HG03103 (cell line): Measurements from ENCODE around the gene CCDC102B.
"Not testable (repeated sequence)": the region's sequence is repeated elsewhere in the genome, so short reads cannot be mapped to it uniquely, and the experiment has no call there.

Experiments used
- ATAC-seq: cut with Tn5 transposase; IDR thresholded peaks from one replicate; pipeline ENCODE4 v1.9.1; 2021; ENCODE audit warnings: low read depth; ENCODE audit not compliant: unreplicated experiment

Gene CCDC102B

DNA sequence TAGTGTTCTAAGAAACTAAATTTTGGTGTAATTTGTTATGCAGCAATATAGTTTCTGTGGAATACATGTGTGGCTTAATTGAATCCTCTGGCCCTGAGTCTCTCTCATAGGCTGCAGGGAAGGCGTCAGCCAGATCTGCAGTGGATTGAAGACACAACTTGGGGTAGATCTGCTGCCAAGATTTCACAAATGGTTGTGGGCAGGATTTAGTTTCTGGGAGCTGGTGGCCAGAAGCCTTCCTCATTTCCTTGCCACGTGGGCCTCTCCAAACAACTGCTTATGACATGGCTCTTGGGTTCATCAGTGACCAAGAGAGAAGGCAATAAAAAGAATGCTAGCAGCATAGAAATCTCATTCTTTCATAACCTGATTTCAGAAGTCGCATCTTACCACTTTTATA lies 28.2 kb downstream of the CCDC102B start:
- no peak for ATAC-seq

DNA sequence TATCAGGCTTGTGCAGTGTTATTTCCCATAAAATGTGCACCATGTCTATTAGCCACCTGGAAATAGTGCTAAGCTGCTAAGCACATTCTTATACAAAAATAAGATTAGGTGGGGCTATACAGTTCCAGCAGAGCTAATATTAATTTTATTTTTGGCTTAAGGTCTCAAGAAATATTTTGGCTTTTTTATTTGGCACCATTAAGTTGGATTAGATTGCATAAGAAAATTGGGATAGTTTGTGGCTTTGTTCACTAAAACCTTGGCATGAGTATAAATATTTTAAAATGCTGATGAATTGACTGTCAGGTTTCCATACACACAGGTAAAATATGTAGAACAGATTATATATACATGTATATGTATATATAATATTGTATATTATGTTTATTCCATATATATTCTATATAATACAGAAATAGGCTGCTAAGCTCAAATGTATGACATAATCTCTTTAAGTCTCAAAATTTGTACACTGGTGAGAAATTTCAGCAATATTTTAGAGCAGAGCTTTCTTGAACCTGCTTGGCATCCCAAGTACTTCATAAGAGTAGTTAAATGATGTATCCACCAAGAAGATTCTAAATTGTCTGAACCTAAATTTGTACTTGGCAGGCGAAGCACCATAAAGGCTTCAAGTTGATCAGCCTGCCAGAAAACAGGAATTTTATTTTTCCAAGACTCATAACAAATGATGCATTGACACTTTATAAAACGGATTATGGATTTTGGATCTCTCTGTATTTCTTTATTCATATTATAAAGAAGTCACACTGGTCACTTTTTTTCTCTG lies 32.6 kb downstream of the CCDC102B start:
- ATAC-seq: no peak

DNA sequence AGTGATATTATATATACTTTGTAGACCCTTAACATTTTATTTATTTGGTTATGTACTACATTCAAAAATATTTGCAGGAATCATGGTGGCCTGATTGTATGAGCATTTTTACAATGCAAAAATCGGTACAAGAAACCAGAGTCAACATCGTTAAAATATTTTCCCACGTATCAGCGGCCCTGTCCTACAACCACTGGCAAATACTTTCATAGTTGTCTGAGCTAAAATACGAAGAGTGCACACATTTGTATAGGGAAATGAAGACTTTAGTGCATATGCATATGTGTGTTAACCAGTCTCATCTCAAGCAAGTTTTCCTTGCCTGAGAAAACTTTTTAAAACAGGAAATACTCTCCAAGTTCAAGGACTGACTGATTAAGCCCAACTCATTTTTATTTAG lies 35.9 kb downstream of the CCDC102B start:
- ATAC-seq: no peak

DNA sequence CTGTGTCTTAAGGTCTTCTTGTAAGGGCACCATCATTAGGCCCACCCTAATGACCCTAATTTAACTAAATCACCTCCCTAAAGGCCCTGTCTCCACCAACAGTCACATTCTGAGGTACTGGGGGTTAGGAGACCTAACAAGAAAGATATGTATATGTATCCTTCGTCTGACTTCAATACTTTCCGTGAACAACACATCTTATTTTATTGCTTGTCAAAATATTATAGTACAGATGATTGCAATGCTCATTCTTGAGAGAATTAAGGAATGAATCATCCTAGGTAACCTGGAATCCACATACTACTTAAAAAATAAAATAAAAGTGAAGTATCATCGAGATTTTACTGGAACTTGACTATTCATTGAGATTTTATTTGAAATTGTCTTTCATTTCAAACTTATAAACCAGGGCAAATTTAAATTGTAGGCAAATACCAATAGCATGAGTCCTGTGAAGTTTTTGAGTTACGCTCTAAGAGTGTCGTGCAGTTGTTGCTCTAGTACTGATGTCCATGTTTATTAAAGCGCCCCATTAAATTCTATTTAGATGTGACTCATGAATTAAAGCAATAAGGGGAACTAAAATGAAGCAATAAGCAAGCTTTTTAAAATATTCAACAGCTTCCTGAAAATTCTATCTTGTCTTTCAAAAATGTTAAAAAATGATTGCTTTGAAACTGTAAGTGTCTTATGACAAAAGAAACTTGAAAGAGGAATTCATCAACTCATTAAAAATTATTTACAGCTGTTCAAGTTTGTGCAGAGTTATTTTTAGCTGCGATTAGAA lies 40.0 kb downstream of the CCDC102B start:
- ATAC-seq: no peak

DNA sequence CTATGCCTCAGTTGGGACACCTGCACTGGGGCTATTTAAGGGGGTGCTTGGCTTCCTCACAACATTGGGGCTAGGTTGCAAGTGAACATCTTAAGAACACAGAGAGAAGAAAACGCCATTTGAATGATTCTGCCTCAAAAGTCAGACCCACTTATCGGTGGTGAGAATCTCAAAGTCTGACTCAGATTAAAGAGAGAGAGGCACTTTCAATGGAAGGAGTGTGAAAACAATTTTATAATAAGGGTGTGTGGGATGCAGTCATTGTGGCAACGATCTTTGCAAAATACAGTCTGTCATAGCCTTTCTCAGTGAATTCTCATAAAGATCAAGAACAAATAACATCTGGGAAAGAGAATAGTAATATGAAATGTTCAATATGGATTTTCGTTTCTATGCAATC lies 41.8 kb downstream of the CCDC102B start:
- no peak for ATAC-seq

DNA sequence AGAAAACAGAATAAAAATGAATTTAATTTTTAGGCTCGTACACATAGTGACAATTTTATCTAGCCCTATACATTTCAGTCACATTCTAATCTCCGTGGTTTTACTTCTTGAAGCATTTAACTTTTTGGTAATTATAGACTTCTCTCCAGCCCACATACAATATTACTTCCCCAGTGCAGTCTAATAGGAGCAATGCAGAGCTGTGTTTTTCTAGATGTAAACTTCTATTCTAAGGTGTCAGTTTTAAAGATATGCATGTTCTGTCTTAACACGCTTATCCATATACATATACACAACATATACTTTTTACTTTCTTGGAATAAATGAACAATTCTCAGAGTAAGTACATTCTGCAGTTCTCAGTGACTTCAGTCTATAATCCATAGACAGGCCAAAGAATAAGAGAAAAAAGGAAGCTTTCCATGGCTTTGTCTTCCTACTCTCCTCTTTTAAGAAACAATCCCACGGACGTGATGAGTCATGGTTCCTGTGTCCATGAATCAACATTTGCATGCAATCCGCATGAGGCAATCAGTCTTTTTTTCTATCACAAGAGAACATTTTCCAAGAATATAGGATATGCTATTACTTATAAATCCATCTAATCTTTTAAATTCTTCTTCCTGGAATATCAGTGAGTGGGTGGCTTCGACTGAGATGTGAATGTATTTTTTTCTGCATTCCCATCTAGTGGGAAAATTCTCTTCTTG lies 42.8 kb downstream of the CCDC102B start:
- ATAC-seq: no peak

DNA sequence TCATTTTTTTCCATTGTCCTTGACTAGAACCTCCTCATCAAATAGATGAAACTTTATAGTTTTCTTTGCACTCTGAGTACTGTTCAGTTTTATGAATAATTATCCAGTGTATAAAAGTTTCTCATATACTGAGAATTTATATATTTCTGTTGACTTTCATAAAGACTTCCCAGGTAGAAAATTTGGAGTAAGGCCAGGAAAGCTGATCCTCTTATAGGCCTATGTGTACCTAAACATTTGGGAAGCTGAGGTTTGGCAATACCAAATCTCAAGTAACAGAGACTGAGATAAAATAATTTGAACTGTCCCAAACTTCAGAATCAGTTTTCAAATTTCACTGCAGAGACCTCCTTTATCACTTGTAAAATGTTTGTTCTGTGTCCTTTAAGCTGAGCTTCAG lies 43.4 kb downstream of the CCDC102B start:
- no peak for ATAC-seq

DNA sequence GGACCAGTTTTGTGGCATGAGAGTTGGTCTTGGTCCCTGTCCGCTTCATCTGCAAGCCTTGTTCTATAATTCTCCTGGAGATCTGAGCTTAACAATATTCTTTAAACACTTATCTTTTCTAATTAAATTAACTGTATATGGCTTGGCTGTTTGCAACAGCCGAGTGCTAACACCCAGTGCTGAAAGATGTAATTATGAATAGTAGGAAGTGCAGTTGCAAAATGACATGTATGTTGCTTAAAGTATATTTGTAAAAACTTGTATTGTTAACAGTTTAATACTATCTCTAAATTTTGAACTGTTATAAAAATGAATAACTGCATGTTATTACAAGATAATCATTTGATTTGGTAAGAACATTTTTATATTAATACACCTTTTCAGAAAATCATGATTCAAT lies 45.1 kb downstream of the CCDC102B start:
- no peak for ATAC-seq

DNA sequence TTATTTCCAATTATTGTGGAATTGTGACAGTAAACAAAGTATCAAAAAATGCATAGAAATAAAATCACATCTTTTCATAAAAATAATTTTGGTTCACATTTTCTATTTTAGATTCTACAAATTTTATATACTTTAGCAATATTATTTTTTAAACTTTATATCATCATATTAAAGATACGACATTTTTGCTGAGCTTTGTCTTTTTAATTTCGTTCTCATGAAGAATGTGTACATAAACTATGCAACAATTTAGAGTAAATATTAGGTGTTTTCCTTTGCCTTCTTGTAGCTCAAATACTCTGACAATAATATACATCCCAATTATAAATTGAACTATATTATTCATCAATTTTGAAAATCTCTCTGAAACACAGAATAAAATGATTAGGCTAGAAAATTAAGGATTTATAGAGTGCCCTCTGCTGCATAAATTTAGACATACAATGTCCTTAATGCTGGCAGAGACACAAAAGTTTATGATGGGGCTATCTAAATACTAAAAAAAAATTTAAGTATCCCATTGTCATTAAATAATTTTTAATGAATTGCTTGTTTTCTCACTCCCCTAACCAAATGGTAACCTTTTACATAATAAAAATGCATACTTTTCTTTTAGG lies 45.7 kb downstream of the CCDC102B start:
- ATAC-seq: no peak

DNA sequence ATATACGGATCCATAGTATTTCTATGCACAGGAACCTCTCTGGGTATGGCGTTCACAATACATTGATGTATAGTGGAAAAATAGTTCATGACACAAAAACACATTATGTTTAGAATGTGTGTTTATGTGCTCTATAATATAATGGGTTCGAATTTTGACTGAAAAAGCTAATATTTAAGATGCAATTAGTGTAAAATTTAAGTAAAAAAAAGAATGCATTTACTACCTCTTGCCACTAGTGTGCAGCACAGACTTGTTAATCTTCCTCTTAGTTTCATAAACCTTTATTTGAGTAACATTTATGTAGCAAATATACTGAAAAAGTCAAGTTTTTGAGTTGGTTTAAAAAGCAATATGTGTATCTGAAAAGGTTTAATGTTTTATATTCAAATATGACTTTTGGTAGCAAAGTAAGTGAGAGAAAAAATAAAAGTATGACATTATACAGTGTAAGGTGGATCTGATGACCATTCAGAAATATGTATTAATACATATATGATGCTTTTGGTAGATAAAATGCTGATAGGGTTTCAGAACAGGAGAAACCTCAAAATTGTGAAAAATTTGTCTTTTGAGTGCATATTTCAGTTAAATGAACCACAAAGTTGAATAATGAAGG lies 49.4 kb downstream of the CCDC102B start:
- no peak for ATAC-seq

DNA sequence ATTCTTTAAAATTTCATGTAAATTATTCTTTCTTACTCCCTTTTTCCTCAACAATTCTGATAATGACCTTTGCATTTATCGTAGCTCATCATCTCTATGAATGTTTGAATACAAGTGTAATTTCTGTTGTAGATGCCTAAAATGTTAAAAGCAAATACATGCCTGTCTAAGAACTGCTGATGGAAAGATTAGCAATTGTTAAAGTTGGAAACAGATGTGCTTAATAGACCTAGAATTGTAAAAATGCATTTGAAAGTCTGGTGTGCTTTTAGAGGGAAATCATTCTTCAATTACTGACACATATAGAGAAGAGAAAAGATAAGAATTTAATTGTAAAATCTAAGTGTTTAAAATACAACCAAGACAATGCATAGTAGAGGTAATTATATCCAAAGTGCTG lies 50.4 kb downstream of the CCDC102B start:
- ATAC-seq: no peak

DNA sequence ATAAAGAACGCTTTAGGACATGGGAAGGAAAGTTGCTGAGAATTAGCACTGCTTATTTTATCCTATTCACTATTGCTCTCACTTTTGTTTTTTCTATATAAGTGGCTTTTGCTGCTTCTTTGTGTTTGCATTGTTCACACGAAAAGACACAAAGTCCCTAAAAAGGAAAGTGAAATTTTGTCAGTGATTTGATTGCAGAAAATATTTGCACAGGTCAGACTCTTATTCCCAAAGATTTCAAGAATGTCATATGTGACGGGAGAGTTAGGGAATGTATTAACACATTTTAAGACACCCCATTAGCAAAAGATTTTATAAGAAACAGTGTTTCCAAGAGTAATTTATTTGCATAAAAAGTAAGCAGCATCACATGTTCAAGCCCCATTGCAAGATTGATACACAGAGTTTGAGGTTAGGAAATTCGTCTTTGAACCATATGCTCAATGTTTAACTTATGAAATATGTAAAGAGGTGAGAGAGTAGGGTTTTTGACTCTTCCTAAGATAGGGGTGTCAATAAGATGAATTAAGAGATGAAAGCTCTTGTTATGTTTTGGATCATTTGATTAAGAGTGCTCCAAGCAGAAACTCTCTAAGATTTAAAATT lies 57.0 kb downstream of the CCDC102B start:
- no peak for ATAC-seq

DNA sequence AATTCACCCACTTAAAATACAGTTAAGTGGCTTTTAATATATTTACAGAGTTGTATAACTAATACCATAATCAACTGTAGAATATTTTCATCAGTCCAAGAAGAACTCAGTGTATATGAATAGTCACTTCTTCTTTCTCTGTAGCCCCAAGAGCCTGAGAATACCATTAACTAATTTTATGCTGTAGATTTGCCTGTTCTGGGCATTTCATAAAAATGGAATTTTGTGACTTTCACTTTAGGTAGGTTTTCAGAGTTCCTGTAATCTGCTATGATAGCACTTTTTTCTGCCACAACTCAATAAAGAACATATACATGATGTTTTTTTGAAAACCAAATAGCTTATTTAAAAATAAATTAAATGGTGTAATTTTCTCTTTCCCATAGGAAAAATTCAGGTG lies 57.6 kb downstream of the CCDC102B start:
- no peak for ATAC-seq

DNA sequence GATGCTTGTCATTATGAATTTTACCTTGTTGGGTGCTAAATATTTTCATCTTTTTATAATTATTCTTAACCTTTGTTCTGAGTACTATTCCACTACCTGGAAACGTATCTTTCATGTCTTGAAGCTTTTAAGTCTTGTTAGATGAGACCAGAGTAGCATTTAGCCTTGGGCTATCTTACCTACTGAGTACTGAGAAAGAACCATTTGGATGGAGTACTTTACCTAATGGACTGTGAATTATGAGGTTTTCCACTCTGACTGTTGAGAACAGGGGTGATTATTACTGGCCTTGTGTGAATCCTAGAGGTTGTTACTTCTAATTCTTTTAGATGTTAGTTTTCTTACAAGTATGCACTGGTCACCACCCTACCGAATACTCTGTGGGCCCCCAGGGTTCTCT lies 63.5 kb downstream of the CCDC102B start:
- no peak for ATAC-seq

DNA sequence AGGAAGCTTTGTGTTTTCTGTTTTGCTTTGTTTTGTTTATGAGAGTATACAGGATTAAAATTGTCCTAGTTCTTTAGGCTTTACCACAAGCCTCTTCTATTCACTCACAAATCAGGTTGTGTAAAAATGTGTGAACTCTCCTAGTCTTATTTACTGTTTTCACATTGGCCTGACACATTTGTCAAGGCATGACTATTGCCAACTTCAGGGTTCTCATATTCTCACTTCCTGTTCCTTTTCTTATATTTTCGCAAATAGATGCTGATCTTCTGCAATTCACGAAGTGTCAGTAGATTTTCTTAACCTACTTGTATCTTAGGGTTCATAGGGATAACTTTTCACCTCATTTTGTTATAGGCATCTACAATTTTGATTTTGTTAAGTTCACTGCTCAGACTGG lies 67.1 kb downstream of the CCDC102B start:
- no peak for ATAC-seq

DNA sequence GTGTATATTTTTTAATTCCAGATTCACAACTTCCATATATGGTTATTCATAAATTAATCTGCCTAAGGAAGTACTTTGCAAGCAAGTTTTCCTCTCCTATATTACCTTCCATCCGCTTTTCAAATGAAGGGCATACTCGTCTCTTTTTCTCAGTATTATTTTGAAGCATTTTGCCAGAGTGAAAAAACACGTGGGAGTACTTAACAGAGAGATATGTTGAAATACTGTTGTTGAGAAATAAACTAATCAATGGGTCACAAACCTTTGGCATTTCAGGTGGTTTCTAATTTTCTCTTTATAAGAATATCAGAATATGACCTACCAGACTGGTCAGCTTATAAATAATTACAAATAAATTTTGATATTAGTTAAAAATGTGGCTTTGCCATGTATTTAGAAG lies 67.6 kb downstream of the CCDC102B start:
- no peak for ATAC-seq

DNA sequence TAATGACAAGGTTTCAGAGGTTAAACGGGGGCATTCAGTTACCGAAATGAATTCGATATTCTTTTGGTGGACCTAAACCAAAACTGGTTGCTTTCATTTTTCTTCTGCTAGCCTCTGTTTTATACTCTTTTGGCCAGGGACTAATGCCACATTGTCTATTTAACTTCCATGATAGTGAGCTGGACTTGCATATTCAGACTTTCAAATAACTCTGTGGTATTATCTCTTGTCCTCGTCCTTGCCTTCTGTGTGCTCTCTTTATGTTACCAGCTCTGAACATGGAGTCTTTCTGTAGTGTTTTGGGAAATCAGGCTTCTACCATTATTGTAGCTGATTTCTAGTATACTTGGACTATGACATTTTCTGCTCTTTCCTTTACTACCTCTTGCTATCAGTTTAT lies 75.1 kb downstream of the CCDC102B start:
- no peak for ATAC-seq

DNA sequence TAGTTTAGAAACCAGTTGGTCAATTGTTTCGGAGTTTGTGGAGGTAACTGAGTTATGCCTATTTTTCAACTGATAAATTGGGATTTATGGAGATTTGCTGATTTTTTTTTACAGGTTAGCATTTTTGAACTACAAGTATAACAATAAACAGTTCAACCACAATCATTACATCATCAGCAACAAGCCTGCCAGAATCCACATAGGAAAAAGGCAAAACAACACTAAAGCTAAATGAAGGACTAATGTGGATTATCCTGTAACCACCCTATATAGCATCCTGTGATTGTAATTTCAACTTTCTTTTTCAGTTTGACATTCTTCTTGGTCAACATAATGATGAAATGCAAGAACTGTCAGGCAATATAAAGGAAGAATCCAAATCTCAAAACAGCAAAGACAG lies 76.5 kb downstream of the CCDC102B start:
- no peak for ATAC-seq

DNA sequence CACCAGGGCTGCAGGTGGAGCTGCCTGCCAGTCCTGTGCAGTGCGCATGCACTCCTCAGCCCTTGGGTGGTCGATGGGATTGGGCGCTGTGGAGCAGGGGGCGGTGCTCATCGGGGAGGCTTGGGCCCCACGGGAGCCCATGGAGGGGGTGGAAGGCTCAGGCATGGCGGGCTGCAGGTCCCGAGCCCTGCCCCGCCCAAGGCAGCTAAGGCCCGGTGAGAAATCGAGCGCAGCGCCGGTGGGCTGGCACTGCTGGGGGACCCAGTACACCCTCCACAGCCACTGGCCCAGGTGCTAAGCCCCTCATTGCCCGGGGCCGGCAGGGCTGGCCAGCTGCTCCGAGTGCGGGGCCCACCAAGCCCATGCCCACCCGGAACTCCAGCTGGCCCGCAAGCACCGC lies 82.1 kb downstream of the CCDC102B start:
- not testable (repeated sequence) for ATAC-seq

DNA sequence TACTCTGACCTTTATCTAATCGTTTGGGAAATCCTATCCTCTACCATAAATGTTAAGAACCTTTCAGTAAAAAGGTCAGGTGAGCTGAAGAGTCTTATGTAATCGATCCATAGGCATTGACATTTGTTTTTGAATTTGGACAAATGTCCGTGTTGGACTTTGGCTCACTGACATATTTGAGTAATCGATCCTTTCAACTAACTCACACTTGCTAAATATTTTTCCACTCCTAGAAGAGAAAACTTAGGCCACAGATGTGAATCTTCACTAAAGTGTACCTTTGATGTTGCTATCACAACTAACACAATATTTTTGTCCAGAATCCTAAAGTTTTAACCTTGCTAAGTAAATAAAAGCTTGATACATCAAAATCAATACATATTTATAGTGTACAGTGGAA lies 89.5 kb downstream of the CCDC102B start:
- no peak for ATAC-seq
